22Rv1 (cell line): ENCODE measurements around the gene RPAP3.

Experiments
- ZFX ChIP-seq: fragments of 450-650 bp; IDR thresholded peaks from 2 replicates; pipeline ENCODE4 v1.6.1; 2017; ENCODE audit warnings: antibody characterized with exemption, borderline replicate concordance
- TF ChIP-seq, protein P1 (sequence below): fragments of 450-650 bp; IDR thresholded peaks from 2 replicates; pipeline ENCODE4 v1.5.1; 2017; ENCODE audit warnings: mild to moderate bottlenecking

DNA sequence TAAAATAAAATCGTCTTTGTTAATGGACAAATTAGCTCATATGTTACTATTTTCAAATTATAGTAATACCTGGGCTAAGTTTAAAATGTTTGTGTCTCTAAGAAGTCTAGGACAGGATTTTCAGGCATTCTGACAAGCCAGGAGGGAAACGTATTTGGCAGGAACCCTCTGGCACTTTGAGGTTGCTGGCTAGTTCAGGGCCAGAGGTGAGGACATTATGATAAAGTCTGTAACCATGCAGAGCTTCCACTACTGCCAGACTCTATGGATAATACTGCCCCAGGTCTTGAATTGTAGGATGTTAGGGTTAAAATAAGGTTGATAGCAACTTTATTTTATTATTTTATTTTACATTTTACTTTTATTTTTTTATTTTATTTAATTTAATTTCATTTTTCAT lies 56.4 kb downstream of the RPAP3 start:
- TF ChIP-seq, protein P1, sequence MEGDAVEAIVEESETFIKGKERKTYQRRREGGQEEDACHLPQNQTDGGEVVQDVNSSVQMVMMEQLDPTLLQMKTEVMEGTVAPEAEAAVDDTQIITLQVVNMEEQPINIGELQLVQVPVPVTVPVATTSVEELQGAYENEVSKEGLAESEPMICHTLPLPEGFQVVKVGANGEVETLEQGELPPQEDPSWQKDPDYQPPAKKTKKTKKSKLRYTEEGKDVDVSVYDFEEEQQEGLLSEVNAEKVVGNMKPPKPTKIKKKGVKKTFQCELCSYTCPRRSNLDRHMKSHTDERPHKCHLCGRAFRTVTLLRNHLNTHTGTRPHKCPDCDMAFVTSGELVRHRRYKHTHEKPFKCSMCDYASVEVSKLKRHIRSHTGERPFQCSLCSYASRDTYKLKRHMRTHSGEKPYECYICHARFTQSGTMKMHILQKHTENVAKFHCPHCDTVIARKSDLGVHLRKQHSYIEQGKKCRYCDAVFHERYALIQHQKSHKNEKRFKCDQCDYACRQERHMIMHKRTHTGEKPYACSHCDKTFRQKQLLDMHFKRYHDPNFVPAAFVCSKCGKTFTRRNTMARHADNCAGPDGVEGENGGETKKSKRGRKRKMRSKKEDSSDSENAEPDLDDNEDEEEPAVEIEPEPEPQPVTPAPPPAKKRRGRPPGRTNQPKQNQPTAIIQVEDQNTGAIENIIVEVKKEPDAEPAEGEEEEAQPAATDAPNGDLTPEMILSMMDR: no peak
- no peak for TF ChIP-seq ZFX
